HepG2 (cell line): ENCODE measurements around the gene GALNTL6. TPM values are rescaled to one million over a fixed set of nuclear protein-coding genes. Genes with fewer than 3 reads are reported as not detected.

ENCODE experiments used
- ATAC-seq: fragments of 200-7000 bp; cut with Tn5 transposase; 3 replicates; pipeline ENCODE4 v1.9.1; 2020; ENCODE audit warnings: mild to moderate bottlenecking, moderate library complexity
- BruUV-seq: library from RNA; stranded (reverse); fragments of 400-500 nt; replicated peaks from 2 replicates; lab custom pipeline; 2021; lab: Mats Ljungman, UMichigan
- CTCF ChIA-PET: fragments of 300-600 bp; formaldehyde crosslinking; extraction: SDS; loops from one replicate; lab custom pipeline; 2021; ENCODE audit warnings: low total read pairs, inconsistent platforms, low intra/inter-chr PET ratio; lab: Yijun Ruan, JAX
- POLR2A ChIA-PET: fragments of 350-600 bp; sonication (Branson Sonifier 250); formaldehyde crosslinking; loops from one replicate; lab custom pipeline; 2020; ENCODE audit warnings: antibody characterized with exemption, inconsistent platforms; lab: Yijun Ruan, JAX
- DNase-seq: peaks from one replicate; pipeline ENCODE4 v3.0.0-alpha.2; 2015; ENCODE audit warnings: low spot score
- FAIRE-seq: peaks from 3 replicates; lab custom pipeline; 2011; peaks lifted over from hg19 to GRCh38; lab: Jason Lieb, UNC
- H2AFZ ChIP-seq: one replicate; pipeline ENCODE4 v1.6.1; 2011; ENCODE audit warnings: low read length, inconsistent platforms
- H3K27ac ChIP-seq: fragments of 300-600 bp; 3 replicates; pipeline ENCODE4 v1.8.0; 2011; ENCODE audit warnings: mixed run types, mild to moderate bottlenecking, mixed read lengths, low read length, inconsistent platforms; ENCODE audit not compliant: insufficient read depth; ENCODE audit errors: extremely low read length
- H3K27me3 ChIP-seq, 2 experiments: fragments of 200-600 bp in 1 of 2; 2 replicates in 1 of 2; 3 replicates in 1 of 2; pipeline versions ENCODE4 v1.6.0 to v1.8.0; 2011; ENCODE audit warnings: low read length in 2 of 2, mild to moderate bottlenecking in 2 of 2, moderate library complexity in 2 of 2, inconsistent platforms in 1 of 2; ENCODE audit not compliant: insufficient read depth in 2 of 2, control insufficient read depth in 1 of 2
- H3K36me3 ChIP-seq, 2 experiments: fragments of 200-600 bp in 1 of 2; replicated peaks in 1 of 2; 2 replicates in 1 of 2; 3 replicates in 1 of 2; pipeline versions ENCODE4 v1.5.1 to v1.8.0; 2011; ENCODE audit warnings: low read length in 2 of 2, inconsistent platforms in 1 of 2; ENCODE audit not compliant: insufficient read depth in 2 of 2, control insufficient read depth in 1 of 2
- H3K4me1 ChIP-seq: 2 replicates; pipeline ENCODE4 v1.5.1; 2012; ENCODE audit warnings: low read length, inconsistent platforms; ENCODE audit not compliant: insufficient read depth
- H3K4me2 ChIP-seq: 2 replicates; pipeline ENCODE4 v1.6.0; 2011; ENCODE audit warnings: low read depth, low read length, inconsistent platforms
- H3K4me3 ChIP-seq, 3 experiments: fragments of 200-600 bp in 1 of 3; sonication (generic), shearing (Covaris generic) in 1 of 3; replicated peaks in 1 of 3; 2 replicates each; pipeline ENCODE4 v1.5.1; 2011 to 2016; ENCODE audit warnings: low read length in 3 of 3, inconsistent platforms in 2 of 3, low read depth in 2 of 3, mild to moderate bottlenecking in 2 of 3, control low read depth in 1 of 3, mixed read lengths in 1 of 3; ENCODE audit not compliant: insufficient read depth in 1 of 3
- H3K79me2 ChIP-seq: one replicate; pipeline ENCODE4 v1.6.1; 2011; ENCODE audit warnings: low read length, inconsistent platforms; ENCODE audit not compliant: insufficient read depth
- H3K9ac ChIP-seq: 2 replicates; pipeline ENCODE4 v1.6.0; 2011; ENCODE audit warnings: mild to moderate bottlenecking, low read depth, low read length, inconsistent platforms; ENCODE audit not compliant: insufficient read depth
- H3K9me3 ChIP-seq: 2 replicates; pipeline ENCODE4 v1.5.1; 2012; ENCODE audit warnings: mild to moderate bottlenecking, low read length
- H4K20me1 ChIP-seq: 2 replicates; pipeline ENCODE4 v1.6.0; 2011; ENCODE audit warnings: inconsistent platforms, mild to moderate bottlenecking, low read length, moderate library complexity; ENCODE audit not compliant: insufficient read depth
- ARID5B ChIP-seq: IDR thresholded peaks from 2 replicates; pipeline ENCODE4 v1.4.0; 2020; ENCODE audit warnings: mild to moderate bottlenecking, missing genetic modification reagents
- BATF2 ChIP-seq: sonication (generic); formaldehyde crosslinking; IDR thresholded peaks from 2 replicates; pipeline ENCODE4 v1.8.0; 2022; ENCODE audit warnings: mild to moderate bottlenecking, missing genetic modification reagents, moderate library complexity
- CEBPB ChIP-seq: IDR thresholded peaks from 2 replicates; pipeline ENCODE4 v1.6.1; 2011; ENCODE audit warnings: low read depth, low read length, improper control_type of control experiment, borderline replicate concordance
- CEBPG ChIP-seq: IDR thresholded peaks from 2 replicates; pipeline ENCODE4 v1.6.1; 2016
- DDIT3 ChIP-seq: sonication (generic); formaldehyde crosslinking; IDR thresholded peaks from 2 replicates; pipeline ENCODE4 v1.4.0; 2020; ENCODE audit warnings: mild to moderate bottlenecking, missing genetic modification reagents
- FOXP4 ChIP-seq: sonication (generic); formaldehyde crosslinking; IDR thresholded peaks from 2 replicates; pipeline ENCODE4 v1.4.0; 2020; ENCODE audit warnings: missing genetic modification reagents
- MXD3 ChIP-seq: IDR thresholded peaks from 2 replicates; pipeline ENCODE4 v1.6.1; 2016; ENCODE audit warnings: mild to moderate bottlenecking, missing biosample characterization, missing genetic modification reagents
- MZF1 ChIP-seq: sonication (generic); formaldehyde crosslinking; IDR thresholded peaks from 2 replicates; pipeline ENCODE4 v1.8.1; 2023; ENCODE audit warnings: mild to moderate bottlenecking, missing genetic modification reagents, borderline replicate concordance
- PHF20 ChIP-seq: sonication (generic); formaldehyde crosslinking; IDR thresholded peaks from 2 replicates; pipeline ENCODE4 v1.5.0; 2020; ENCODE audit warnings: mild to moderate bottlenecking, missing genetic modification reagents
- RAD21 ChIP-seq: fragments of 450-650 bp; formaldehyde crosslinking; IDR thresholded peaks from 2 replicates; pipeline ENCODE4 v1.5.0; 2020; ENCODE audit warnings: mild to moderate bottlenecking
- STAG1 ChIP-seq: sonication (generic); formaldehyde crosslinking; IDR thresholded peaks from 2 replicates; pipeline ENCODE4 v1.4.0; 2020; ENCODE audit warnings: missing genetic modification reagents
- TGIF2 ChIP-seq: IDR thresholded peaks from 2 replicates; pipeline ENCODE4 v1.6.1; 2016; ENCODE audit warnings: control low read depth, missing compliant biosample characterization
- YEATS2 ChIP-seq: sonication (generic); formaldehyde crosslinking; IDR thresholded peaks from 2 replicates; pipeline ENCODE4 v1.4.0; 2020; ENCODE audit warnings: missing genetic modification reagents, borderline replicate concordance
- ZC3H13 ChIP-seq: sonication (generic); formaldehyde crosslinking; IDR thresholded peaks from 2 replicates; pipeline ENCODE4 v1.8.1; 2023; ENCODE audit warnings: mild to moderate bottlenecking, missing genetic modification reagents, moderate library complexity
- ZFP37 ChIP-seq: sonication (generic); formaldehyde crosslinking; IDR thresholded peaks from 2 replicates; pipeline ENCODE4 v1.4.0; 2020; ENCODE audit warnings: missing genetic modification reagents, borderline replicate concordance
- ZFP90 ChIP-seq: sonication (generic); formaldehyde crosslinking; IDR thresholded peaks from 2 replicates; pipeline ENCODE4 v1.8.0; 2022; ENCODE audit warnings: missing genetic modification reagents, mild to moderate bottlenecking, inconsistent platforms, borderline replicate concordance
- ZNF138 ChIP-seq: sonication (generic); formaldehyde crosslinking; IDR thresholded peaks from 2 replicates; pipeline ENCODE4 v1.5.0; 2020; ENCODE audit warnings: mild to moderate bottlenecking, low read depth, missing genetic modification reagents
- ZNF672 ChIP-seq: sonication (generic); formaldehyde crosslinking; IDR thresholded peaks from 2 replicates; pipeline ENCODE4 v1.8.1; 2022; ENCODE audit warnings: missing genetic modification reagents
- ZNF782 ChIP-seq: sonication (generic); formaldehyde crosslinking; IDR thresholded peaks from 2 replicates; pipeline ENCODE4 v1.4.0; 2020; ENCODE audit warnings: missing genetic modification reagents, mild to moderate bottlenecking, borderline replicate concordance
- WGBS: methylation state at CpG from one replicate; pipeline ENCODE4 v1.1.6; 2017; ENCODE audit warnings: low lambda C conversion rate; 5-methylcytosine and 5-hydroxymethylcytosine counted together
- in situ Hi-C: cut with HindIII; loops from 2 replicates; pipeline ENCODE4 v1.10.0; 2017; ENCODE audit warnings: low pct_unique_long_range_greater_than_20kb; ENCODE audit not compliant: extremely low pct_ligation_motif_present
- intact Hi-C: fragments of 100-400 bp; cut with micrococcal nuclease; formaldehyde crosslinking; loops from one replicate; pipeline ENCODE4 v1.10.0; 2022; ENCODE audit not compliant: unreplicated experiment
- polyA plus RNA-seq, 8 experiments: library from polyadenylated mRNA; depleted of rRNA in 3 of 8; stranded (reverse) in 7 of 8; unstranded in 1 of 8; fragments of >200 nt; fragmentation: Illumina TruSeq in 4 of 8; extraction: Trizol in 4 of 8; gene quantifications; 2 replicates each; pipeline versions ENCODE4 v1.2.1 to v1.2.3, GENCODE V29; 2011 to 2016; ENCODE audit warnings: low read depth in 4 of 8, missing spikeins in 1 of 8, mixed read lengths in 1 of 8; ENCODE audit not compliant: insufficient read depth in 1 of 8
- total RNA-seq, 5 experiments: library from RNA; depleted of rRNA; stranded (reverse); fragments of >200 nt; fragmentation: Illumina TruSeq; extraction: Trizol; gene quantifications; 2 replicates each; pipeline ENCODE4 v1.2.3, GENCODE V29; 2016; ENCODE audit warnings: low read depth in 1 of 5

Gene GALNTL6
- total and polyA plus RNA-seq, 2 of the 13 experiments (the other 11 are each of a cell fraction or from before 2014, with no cell fraction given): not detected

GRCh38 chr4:173052439-173052838 is 1239.2 kb downstream of the GALNTL6 start (continued):
- no peak for TF ChIP-seq RAD21 (CRISPR knock-in tag)
- TF ChIP-seq ZFP37 (CRISPR knock-in tag): no peak
- no peak for TF ChIP-seq DDIT3 (CRISPR knock-in tag)
- TF ChIP-seq ZFP90 (CRISPR knock-in tag): no peak
- TF ChIP-seq TGIF2: no peak
- peak; percentile 77; the same call in 1 of the 2 replicates for TF ChIP-seq CEBPB
- peak; percentile 36; the same call in 1 of the 2 replicates for TF ChIP-seq CEBPG (CRISPR knock-in tag)
- TF ChIP-seq YEATS2: no peak

- no peaks in the 10 kb centered on the region for H3K4me1 ChIP-seq
- 3% methylated on average over 5 of the region's 5 CpGs for WGBS
- no peak for TF ChIP-seq STAG1 (CRISPR knock-in tag)
- TF ChIP-seq MZF1: no peak
- no peak for TF ChIP-seq ZNF672 (CRISPR knock-in tag)
- TF ChIP-seq ZNF138: no peak
- TF ChIP-seq MXD3 (CRISPR knock-in tag): no peak
- no peak for TF ChIP-seq FOXP4 (CRISPR knock-in tag)
- TF ChIP-seq ZC3H13 (CRISPR knock-in tag): no peak
- TF ChIP-seq ZNF782 (CRISPR knock-in tag): no peak
- TF ChIP-seq ARID5B (CRISPR knock-in tag): no peak
- TF ChIP-seq PHF20 (CRISPR knock-in tag): no peak
- TF ChIP-seq BATF2 (CRISPR knock-in tag): no peak
These were observed 1243.1 kb downstream of the GALNTL6 start for GRCh38 chr4:173056271-173056670.

More at GRCh38 chr4:173056271-173056670, 1243.1 kb downstream of the GALNTL6 start:
- ATAC-seq (no peak), FAIRE-seq (no peak), DNase-seq (no peak)
- Histone ChIP-seq H3K9ac (no peak overlapping the region), H3K36me3 (no peaks in the 10 kb centered on the region), H4K20me1 (no peaks in the 10 kb centered on the region), H3K27ac (no peak overlapping the region), H3K4me3 (no peak overlapping the region), H3K4me2 (no peak overlapping the region), H3K27me3 (no peaks in the 10 kb centered on the region), H3K79me2 (no peaks in the 10 kb centered on the region), H2AFZ (no peak overlapping the region), H3K9me3 (no peaks in the 10 kb centered on the region)
- ChIA-PET POLR2A (no interaction called here), CTCF (no interaction called here)
- intact Hi-C loops (no loop called here), in situ Hi-C loops (no loop called here)
- no TSS peak for BruUV-seq
